Esophagus muscularis mucosa (tissue), 3 donors: ENCODE measurements around the gene TSPAN17.

Source experiments
- POLR2AphosphoS5 ChIP-seq, 2 donors: sonication (generic); formaldehyde crosslinking; IDR thresholded peaks; one replicate each; pipeline ENCODE4 v1.6.1; 2017; ENCODE audit warnings: antibody characterized with exemption in 2 of 2
- TF ChIP-seq, protein P1 (sequence below), 3 experiments: fragments of 200-600 bp in 2 of 3; fragments of 450-650 bp in 1 of 3; sonication (generic) in 2 of 3; IDR thresholded peaks; one replicate each; pipeline ENCODE4 v1.5.1; 2017 to 2019; ENCODE audit warnings: antibody characterized with exemption in 3 of 3, mild to moderate bottlenecking in 2 of 3, moderate library complexity in 1 of 3

- TF ChIP-seq POLR2AphosphoS5 (IDR thresholded peaks at IDR 0.05) = no peak
- TF ChIP-seq, protein P1, sequence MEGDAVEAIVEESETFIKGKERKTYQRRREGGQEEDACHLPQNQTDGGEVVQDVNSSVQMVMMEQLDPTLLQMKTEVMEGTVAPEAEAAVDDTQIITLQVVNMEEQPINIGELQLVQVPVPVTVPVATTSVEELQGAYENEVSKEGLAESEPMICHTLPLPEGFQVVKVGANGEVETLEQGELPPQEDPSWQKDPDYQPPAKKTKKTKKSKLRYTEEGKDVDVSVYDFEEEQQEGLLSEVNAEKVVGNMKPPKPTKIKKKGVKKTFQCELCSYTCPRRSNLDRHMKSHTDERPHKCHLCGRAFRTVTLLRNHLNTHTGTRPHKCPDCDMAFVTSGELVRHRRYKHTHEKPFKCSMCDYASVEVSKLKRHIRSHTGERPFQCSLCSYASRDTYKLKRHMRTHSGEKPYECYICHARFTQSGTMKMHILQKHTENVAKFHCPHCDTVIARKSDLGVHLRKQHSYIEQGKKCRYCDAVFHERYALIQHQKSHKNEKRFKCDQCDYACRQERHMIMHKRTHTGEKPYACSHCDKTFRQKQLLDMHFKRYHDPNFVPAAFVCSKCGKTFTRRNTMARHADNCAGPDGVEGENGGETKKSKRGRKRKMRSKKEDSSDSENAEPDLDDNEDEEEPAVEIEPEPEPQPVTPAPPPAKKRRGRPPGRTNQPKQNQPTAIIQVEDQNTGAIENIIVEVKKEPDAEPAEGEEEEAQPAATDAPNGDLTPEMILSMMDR (IDR thresholded peaks at IDR 0.05) = no peak
Observed at GRCh38 chr5:176638437-176638836, 8.8 kb upstream of the TSPAN17 start.
